NB4 (cell line): ENCODE data around the gene TMUB1.

Source experiments
- DNase-seq: peaks from one replicate; pipeline ENCODE4 v3.0.0; 2010; ENCODE audit warnings: low read depth
- H3K4me3 ChIP-seq: one replicate; pipeline ENCODE4 v1.5.1; 2011; ENCODE audit warnings: mild to moderate bottlenecking, low read depth, low read length, moderate library complexity
- CTCF ChIP-seq: IDR thresholded peaks from one replicate; pipeline ENCODE4 v1.5.1; 2012; ENCODE audit warnings: low read depth, low read length
- MAX ChIP-seq: IDR thresholded peaks from 2 replicates; pipeline ENCODE4 v1.6.1; 2011; ENCODE audit warnings: low read depth, low read length
- MYC ChIP-seq: IDR thresholded peaks from 2 replicates; pipeline ENCODE4 v1.6.1; 2011; ENCODE audit warnings: low read depth, low read length
- POLR2A ChIP-seq: IDR thresholded peaks from 2 replicates; pipeline ENCODE4 v1.6.1; 2011; ENCODE audit warnings: mild to moderate bottlenecking; ENCODE audit not compliant: insufficient read length; ENCODE audit errors: extremely low read depth

The TMUB1 gene

GRCh38 chr7:151068069-151068773, 15.1 kb downstream of the TMUB1 start:
- no peak overlapping the region for H3K4me3 ChIP-seq
- no peak for TF ChIP-seq MYC
- TF ChIP-seq MAX = no peak
- no peak for TF ChIP-seq POLR2A
- DNase-seq = no peak

- TF ChIP-seq POLR2A = no peak
- TF ChIP-seq MYC = no peak
- TF ChIP-seq CTCF = no peak
- no peak for TF ChIP-seq MAX
- no peak for DNase-seq
- H3K4me3 ChIP-seq = no peak overlapping the region
These were observed 16.9 kb downstream of the TMUB1 start for GRCh38 chr7:151066273-151066974.

- no peak overlapping the region for H3K4me3 ChIP-seq
- TF ChIP-seq MAX = no peak
- DNase-seq = no peak
These were observed 17.8 kb downstream of the TMUB1 start for GRCh38 chr7:151065516-151065915.

DNA sequence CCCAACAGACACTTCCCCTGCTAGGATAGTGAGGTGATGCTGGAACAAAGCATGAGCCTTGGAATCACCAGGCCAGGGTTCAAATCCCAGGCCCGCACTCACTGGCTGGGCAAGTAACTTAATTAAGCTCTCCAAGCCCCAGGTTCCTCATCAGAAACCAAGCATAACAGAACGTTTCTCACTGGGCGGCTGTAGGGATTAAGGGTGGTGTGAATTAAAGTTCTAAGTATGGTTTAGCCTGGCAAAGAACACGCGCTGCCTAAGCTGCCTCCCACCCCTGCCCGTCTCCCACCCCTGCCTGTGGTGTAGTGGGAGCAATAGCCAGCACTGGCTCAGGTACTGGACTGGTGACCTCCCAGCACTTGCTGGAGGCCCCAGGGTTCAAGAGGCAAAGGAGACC, 18.3 kb downstream of the TMUB1 start:
- DNase-seq = no peak
- no peak overlapping the region for H3K4me3 ChIP-seq
- no peak for TF ChIP-seq POLR2A
- TF ChIP-seq MYC = no peak
- TF ChIP-seq MAX = no peak
- no peak for TF ChIP-seq CTCF

DNA sequence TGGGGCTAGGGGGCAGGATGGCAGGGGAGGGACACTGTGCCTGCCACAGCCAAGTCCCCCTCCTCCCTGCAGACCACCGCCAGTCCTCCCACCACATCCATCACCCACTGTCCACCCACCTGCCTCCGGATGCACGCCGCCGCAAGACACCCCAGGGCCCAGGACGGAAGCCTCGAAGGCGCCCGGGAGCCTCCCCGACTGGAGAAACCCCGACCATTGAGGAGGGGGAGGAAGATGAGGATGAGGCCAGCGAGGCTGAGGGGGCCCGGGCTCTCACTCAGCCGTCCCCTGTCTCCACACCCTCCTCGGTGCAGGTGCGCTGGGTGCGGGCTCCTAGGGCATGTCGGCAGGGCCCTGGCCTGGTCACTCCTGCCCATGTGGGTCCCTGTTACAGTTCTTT, 18.8 kb downstream of the TMUB1 start:
- no peak for DNase-seq
- TF ChIP-seq POLR2A (no peak), MAX (no peak), CTCF (no peak), MYC (no peak)
- no peak overlapping the region for H3K4me3 ChIP-seq

DNA sequence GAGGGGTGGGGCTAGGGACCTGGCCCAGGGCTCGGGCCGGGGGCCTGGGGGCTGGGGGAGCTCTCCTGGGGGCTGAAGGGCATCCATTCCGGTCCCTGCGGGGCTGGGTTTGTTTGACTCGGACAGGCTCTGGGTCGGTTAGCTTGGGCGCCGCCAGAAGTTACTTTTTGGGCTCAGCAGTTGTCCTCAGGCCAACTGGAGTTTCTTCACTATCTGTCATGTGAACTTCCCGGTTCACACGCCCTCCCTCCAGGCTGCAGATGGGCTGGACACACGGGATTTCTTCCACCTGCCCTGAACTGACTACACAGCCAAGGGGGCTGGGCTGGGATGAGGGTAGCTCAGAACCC, 20.1 kb downstream of the TMUB1 start:
- no peak overlapping the region for H3K4me3 ChIP-seq
- TF ChIP-seq MAX = no peak
- no peak for TF ChIP-seq MYC
- no peak for TF ChIP-seq CTCF
- TF ChIP-seq POLR2A = no peak
- DNase-seq = no peak
